Astrocyte (in vitro differentiated cells and primary cell): ENCODE data around the gene AUTS2. TPM values are rescaled to one million over a fixed set of nuclear protein-coding genes. Genes with fewer than 3 reads are reported as not detected.

Source experiments
- DNase-seq: peaks from one replicate; pipeline ENCODE4 v3.0.0-alpha.2; 2010; ENCODE audit warnings: low read depth
- FAIRE-seq: peaks from 2 replicates; lab custom pipeline; 2011; peaks lifted over from hg19 to GRCh38; lab: Jason Lieb, UNC
- H2AFZ ChIP-seq: 2 replicates; pipeline ENCODE4 v1.6.0; 2012; ENCODE audit warnings: low read depth, low read length, inconsistent platforms
- H3K27ac ChIP-seq: 2 replicates; pipeline ENCODE4 v1.5.1; 2011; ENCODE audit warnings: low read depth, low read length, inconsistent platforms
- H3K27me3 ChIP-seq: 2 replicates; pipeline ENCODE4 v1.6.0; 2011; ENCODE audit warnings: low read length, inconsistent platforms; ENCODE audit not compliant: insufficient read depth
- H3K36me3 ChIP-seq: 2 replicates; pipeline ENCODE4 v1.5.1; 2011; ENCODE audit warnings: low read length, inconsistent platforms; ENCODE audit not compliant: insufficient read depth
- H3K4me1 ChIP-seq: 2 replicates; pipeline ENCODE4 v1.5.1; 2011; ENCODE audit warnings: low read length, inconsistent platforms; ENCODE audit not compliant: insufficient read depth
- H3K4me2 ChIP-seq: 2 replicates; pipeline ENCODE4 v1.6.0; 2012; ENCODE audit warnings: low read length, inconsistent platforms
- H3K4me3 ChIP-seq: 2 replicates; pipeline ENCODE4 v1.5.1; 2011; ENCODE audit warnings: low read depth, mild to moderate bottlenecking, low read length, inconsistent platforms; ENCODE audit not compliant: insufficient read depth
- H3K79me2 ChIP-seq: 2 replicates; pipeline ENCODE4 v1.6.0; 2012; ENCODE audit warnings: mild to moderate bottlenecking, low read length, inconsistent platforms; ENCODE audit not compliant: insufficient read depth
- H3K9ac ChIP-seq: 2 replicates; pipeline ENCODE4 v1.6.0; 2012; ENCODE audit warnings: mild to moderate bottlenecking, low read length, inconsistent platforms
- H3K9me3 ChIP-seq: 2 replicates; pipeline ENCODE4 v1.5.1; 2012; ENCODE audit warnings: low read depth, mild to moderate bottlenecking, low read length, inconsistent platforms; ENCODE audit not compliant: insufficient read depth
- H4K20me1 ChIP-seq: 2 replicates; pipeline ENCODE4 v1.6.0; 2012; ENCODE audit warnings: low read length, inconsistent platforms; ENCODE audit not compliant: insufficient read depth
- H3K27ac Mint-ChIP-seq: one replicate; pipeline ENCODE4 v1.8.0; 2021; ENCODE audit warnings: mild to moderate bottlenecking, mixed read lengths; ENCODE audit not compliant: unreplicated experiment
- H3K27me3 Mint-ChIP-seq: one replicate; pipeline ENCODE4 v1.8.0; 2021; ENCODE audit warnings: low read depth, mixed read lengths; ENCODE audit not compliant: unreplicated experiment
- H3K36me3 Mint-ChIP-seq: one replicate; pipeline ENCODE4 v1.8.0; 2021; ENCODE audit warnings: low read depth, mixed read lengths; ENCODE audit not compliant: unreplicated experiment
- H3K4me1 Mint-ChIP-seq: one replicate; pipeline ENCODE4 v1.8.0; 2021; ENCODE audit warnings: low read depth, mixed read lengths; ENCODE audit not compliant: unreplicated experiment
- H3K4me3 Mint-ChIP-seq: one replicate; pipeline ENCODE4 v1.8.0; 2021; ENCODE audit warnings: mild to moderate bottlenecking, moderate library complexity, mixed read lengths; ENCODE audit not compliant: unreplicated experiment
- H3K9me3 Mint-ChIP-seq: one replicate; pipeline ENCODE4 v1.8.0; 2021; ENCODE audit warnings: mild to moderate bottlenecking, mixed read lengths; ENCODE audit not compliant: unreplicated experiment
- EZH2 ChIP-seq: IDR thresholded peaks from 2 replicates; pipeline ENCODE4 v1.6.1; 2012; ENCODE audit warnings: mild to moderate bottlenecking, low read length, inconsistent platforms; ENCODE audit not compliant: insufficient read depth
- total RNA-seq: library from RNA; stranded (reverse); gene quantifications from 2 replicates; pipeline ENCODE4 v1.2.1, GENCODE V29; 2021
- TF ChIP-seq, protein P1 (sequence below): IDR thresholded peaks from 2 replicates; pipeline ENCODE4 v1.5.1; 2011; ENCODE audit warnings: low read depth, mild to moderate bottlenecking, inconsistent platforms, low read length, moderate library complexity; ENCODE audit not compliant: insufficient read depth

The AUTS2 gene
- total RNA-seq, 1 donor from 2014 or later, result 73.2 TPM

DNA sequence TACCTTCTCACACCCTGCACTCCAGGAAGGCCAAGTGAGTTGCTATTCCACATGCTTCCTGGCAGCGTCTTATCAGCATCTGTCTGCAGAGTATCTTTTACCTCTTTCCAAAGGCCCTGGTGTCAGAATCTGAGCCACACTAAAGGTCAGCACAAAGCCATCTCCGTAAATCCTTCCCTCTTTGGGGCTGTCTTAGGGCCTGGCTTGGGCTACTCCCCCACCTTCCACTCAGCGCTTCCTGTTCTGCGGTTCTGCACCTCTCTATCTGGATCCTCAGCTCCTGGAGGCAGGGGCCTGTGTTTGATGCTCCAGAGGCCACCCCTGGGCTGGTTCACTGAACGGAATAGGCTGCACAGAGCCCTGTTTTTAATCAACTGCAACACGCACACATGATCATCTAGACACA lies 1198.8 kb downstream of the AUTS2 start:
- Histone ChIP-seq H3K4me1 (no peaks in the 10 kb centered on the region), H3K36me3 (peaks cover 4% of the 10 kb centered on the region), H3K79me2 (no peaks in the 10 kb centered on the region), H4K20me1 (no peaks in the 10 kb centered on the region), H3K9ac (no peak overlapping the region), H3K4me3 (no peak overlapping the region), H3K27me3 (no peaks in the 10 kb centered on the region), H3K4me2 (no peak overlapping the region), H2AFZ (no peak overlapping the region), H3K27ac (no peak overlapping the region), H3K9me3 (no peaks in the 10 kb centered on the region)
- Mint-ChIP-seq H3K4me1 (no peaks in the 10 kb centered on the region), H3K9me3 (peaks cover 13% of the 10 kb centered on the region), H3K36me3 (peaks cover 22% of the 10 kb centered on the region), H3K4me3 (no peak overlapping the region), H3K27me3 (no peaks in the 10 kb centered on the region), H3K27ac (peak overlapping the region; percentile 19)
- no peak for TF ChIP-seq EZH2
- TF ChIP-seq, protein P1, sequence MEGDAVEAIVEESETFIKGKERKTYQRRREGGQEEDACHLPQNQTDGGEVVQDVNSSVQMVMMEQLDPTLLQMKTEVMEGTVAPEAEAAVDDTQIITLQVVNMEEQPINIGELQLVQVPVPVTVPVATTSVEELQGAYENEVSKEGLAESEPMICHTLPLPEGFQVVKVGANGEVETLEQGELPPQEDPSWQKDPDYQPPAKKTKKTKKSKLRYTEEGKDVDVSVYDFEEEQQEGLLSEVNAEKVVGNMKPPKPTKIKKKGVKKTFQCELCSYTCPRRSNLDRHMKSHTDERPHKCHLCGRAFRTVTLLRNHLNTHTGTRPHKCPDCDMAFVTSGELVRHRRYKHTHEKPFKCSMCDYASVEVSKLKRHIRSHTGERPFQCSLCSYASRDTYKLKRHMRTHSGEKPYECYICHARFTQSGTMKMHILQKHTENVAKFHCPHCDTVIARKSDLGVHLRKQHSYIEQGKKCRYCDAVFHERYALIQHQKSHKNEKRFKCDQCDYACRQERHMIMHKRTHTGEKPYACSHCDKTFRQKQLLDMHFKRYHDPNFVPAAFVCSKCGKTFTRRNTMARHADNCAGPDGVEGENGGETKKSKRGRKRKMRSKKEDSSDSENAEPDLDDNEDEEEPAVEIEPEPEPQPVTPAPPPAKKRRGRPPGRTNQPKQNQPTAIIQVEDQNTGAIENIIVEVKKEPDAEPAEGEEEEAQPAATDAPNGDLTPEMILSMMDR, result no peak
- no peak for FAIRE-seq
- no peak for DNase-seq

DNA sequence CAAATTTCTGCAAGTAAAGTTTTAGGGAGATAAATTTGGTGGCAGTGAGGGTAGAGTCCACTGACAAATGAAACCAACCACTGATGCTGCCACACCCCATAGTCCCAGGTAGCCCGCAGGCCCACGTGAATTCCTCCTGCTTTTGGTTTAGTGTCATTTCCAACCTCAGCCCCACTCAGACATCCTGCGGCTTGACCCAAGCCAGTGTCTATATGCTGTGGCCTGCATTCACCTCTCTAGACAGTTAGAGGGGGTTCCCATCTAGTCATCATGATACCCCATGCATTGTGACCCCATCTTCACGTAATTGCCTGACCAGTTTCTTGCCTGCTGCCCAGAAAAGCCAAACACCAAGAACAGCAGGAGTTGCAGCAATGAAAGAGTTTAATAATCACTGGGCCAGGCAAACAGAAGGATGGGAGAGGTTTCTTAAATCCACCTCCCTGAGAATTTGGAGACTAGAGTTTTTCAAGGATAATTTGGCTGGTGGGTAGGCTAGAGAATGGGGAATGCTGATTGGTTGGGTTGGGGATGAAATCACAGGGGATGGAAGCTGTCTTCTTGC lies 1201.6 kb downstream of the AUTS2 start:
- Mint-ChIP-seq H3K27me3 (no peaks in the 10 kb centered on the region), H3K4me1 (no peaks in the 10 kb centered on the region), H3K36me3 (peaks cover 22% of the 10 kb centered on the region), H3K27ac (no peak overlapping the region), H3K4me3 (no peak overlapping the region), H3K9me3 (peaks cover 17% of the 10 kb centered on the region)
- no peaks in the 10 kb centered on the region for H3K4me1 ChIP-seq
- H3K79me2 ChIP-seq, result no peaks in the 10 kb centered on the region
- no peaks in the 10 kb centered on the region for H4K20me1 ChIP-seq
- no peak overlapping the region for H3K4me3 ChIP-seq
- no peak overlapping the region for H3K27ac ChIP-seq
- H3K4me2 ChIP-seq, result no peak overlapping the region
- no peaks in the 10 kb centered on the region for H3K36me3 ChIP-seq
- no peaks in the 10 kb centered on the region for H3K9me3 ChIP-seq
- no peak for DNase-seq
- TF ChIP-seq, protein P1, result no peak
- no peak for TF ChIP-seq EZH2
- FAIRE-seq, result no peak
- H2AFZ ChIP-seq, result no peak overlapping the region
- H3K27me3 ChIP-seq, result no peaks in the 10 kb centered on the region
- no peak overlapping the region for H3K9ac ChIP-seq

DNA sequence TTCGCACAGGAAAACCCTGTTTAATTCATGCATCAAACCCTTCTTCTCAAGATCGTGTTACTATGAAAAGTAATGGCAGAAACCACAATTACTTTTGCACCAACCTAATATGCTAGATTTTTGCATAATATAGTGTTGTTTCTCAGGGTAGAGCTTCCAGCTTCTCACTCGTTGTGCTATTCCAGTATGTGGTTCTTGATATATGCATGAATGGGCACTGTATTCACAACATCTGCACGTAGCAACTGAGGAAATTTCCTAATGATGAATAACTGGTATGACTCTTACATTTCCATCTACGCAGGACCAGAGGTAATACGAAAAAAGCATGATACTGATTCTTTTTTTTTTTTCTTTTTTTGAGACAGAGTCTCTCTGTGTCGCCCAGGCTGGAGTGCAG lies 1207.1 kb downstream of the AUTS2 start:
- H3K27ac Mint-ChIP-seq, result no peak overlapping the region
- Histone ChIP-seq H3K9ac (no peak overlapping the region), H3K4me3 (no peak overlapping the region), H3K27ac (no peak overlapping the region), H2AFZ (no peak overlapping the region), H4K20me1 (no peaks in the 10 kb centered on the region), H3K9me3 (no peaks in the 10 kb centered on the region), H3K4me2 (peak overlapping the region; percentile 35), H3K27me3 (no peaks in the 10 kb centered on the region), H3K4me1 (no peaks in the 10 kb centered on the region), H3K79me2 (no peaks in the 10 kb centered on the region), H3K36me3 (no peaks in the 10 kb centered on the region)
- TF ChIP-seq, protein P1, result no peak
- no peak for TF ChIP-seq EZH2
- DNase-seq (peak; percentile 67), FAIRE-seq (no peak)
- H3K36me3 Mint-ChIP-seq, result peaks cover 16% of the 10 kb centered on the region
- no peaks in the 10 kb centered on the region for H3K4me1 Mint-ChIP-seq
- H3K4me3 Mint-ChIP-seq, result no peak overlapping the region
- H3K27me3 Mint-ChIP-seq, result no peaks in the 10 kb centered on the region
- H3K9me3 Mint-ChIP-seq, result peaks cover 13% of the 10 kb centered on the region
